ENCODE results near the gene PIGT.

PIGT gene

DNA sequence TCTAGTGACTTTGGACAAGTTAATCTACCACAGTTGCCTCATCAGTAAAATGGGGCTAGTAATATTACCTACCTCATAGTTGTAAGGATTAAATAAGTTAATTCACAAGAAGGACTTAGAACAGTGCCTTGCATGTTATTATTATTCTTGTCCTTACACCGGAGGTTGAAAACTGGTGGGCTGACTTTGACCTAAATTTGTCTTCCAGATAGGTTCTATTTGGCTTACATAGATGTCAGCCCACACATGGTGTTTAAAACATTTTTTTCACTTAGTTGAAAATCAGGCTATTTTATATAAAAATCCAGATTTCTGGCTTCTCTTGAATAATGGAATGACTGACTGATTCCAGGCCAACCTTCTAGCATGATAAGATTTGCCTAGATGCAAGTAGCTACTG, 49.7 kb upstream of the PIGT start:
- ChIA-PET CTCF (interaction anchor here (1.9 to 2.0 kb wide), 2 partner anchors 8 to 47 kb away, joined by 5 to 8 read pairs; no protein-coding TSS in a partner anchor), POLR2A (no interaction called here)
- H3K36me3 ChIP-seq (ENCODE audit: control insufficient read depth in 2 of 2, insufficient read depth in 1 of 2, low read length in 2 of 2), result peaks cover 0 to 40% of the 10 kb centered on the region in 2 experiments; a peak in 1 of 3 replicates
- H3K27ac ChIP-seq (ENCODE audit: extremely low read depth, low read depth, low read length), result no peak overlapping the region
- H3K4me1 ChIP-seq (ENCODE audit: control insufficient read depth, insufficient read depth, low read length), result no peaks in the 10 kb centered on the region; the same call in 1 of the 2 replicates
- TF ChIP-seq REST (tag by site-specific recombination; IDR thresholded peaks at IDR 0.05), result no peak
- no peak for TF ChIP-seq ZSCAN5A (tag by site-specific recombination; IDR thresholded peaks at IDR 0.05)
- TF ChIP-seq BCL11A (tag by site-specific recombination; IDR thresholded peaks at IDR 0.05; ENCODE audit: low read depth), result no peak
- TF ChIP-seq HOXD13 (CRISPR knock-in tag; IDR thresholded peaks at IDR 0.05; ENCODE audit: borderline replicate concordance), result no peak
- TF ChIP-seq KLF7 (tag by site-specific recombination; IDR thresholded peaks at IDR 0.05; ENCODE audit: borderline replicate concordance), result no peak
- TF ChIP-seq ZNF768 (tag by site-specific recombination; IDR thresholded peaks at IDR 0.05), result no peak
- TF ChIP-seq ZNF449 (tag by site-specific recombination; IDR thresholded peaks at IDR 0.05), result no peak
- TF ChIP-seq ZIC2 (tag by site-specific recombination; IDR thresholded peaks at IDR 0.05), result no peak
- H3K4me3 ChIP-seq (ENCODE audit: low read depth, low read length), result no peak overlapping the region
- no peaks in the 10 kb centered on the region for H3K9me3 ChIP-seq (ENCODE audit: control insufficient read depth, insufficient read depth, low read depth, low read length)

DNA sequence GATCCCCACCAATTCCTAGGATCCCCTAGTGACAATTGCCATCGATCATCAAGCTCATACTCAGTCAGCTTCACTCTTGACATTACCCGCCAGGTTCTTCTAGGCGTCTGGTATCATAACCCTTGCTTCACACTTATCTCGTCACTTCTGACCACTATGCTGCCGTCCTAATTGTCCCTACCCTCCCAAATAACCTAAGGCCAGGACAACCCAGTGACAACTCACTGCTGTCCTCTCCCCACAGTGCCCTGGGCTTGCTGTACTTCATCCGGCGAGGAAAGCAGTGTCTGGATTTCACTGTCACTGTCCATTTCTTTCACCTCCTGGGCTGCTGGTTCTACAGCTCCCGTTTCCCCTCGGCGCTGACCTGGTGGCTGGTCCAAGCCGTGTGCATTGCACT, 49.3 kb upstream of the PIGT start:
- Histone ChIP-seq H3K9me3 (ENCODE audit: control insufficient read depth, insufficient read depth, low read depth, low read length) (no peaks in the 10 kb centered on the region), H3K27ac (ENCODE audit: extremely low read depth, low read depth, low read length) (no peak overlapping the region), H3K36me3 (ENCODE audit: control insufficient read depth in 2 of 2, insufficient read depth in 1 of 2, low read length in 2 of 2) (peaks cover 0 to 40% of the 10 kb centered on the region in 2 experiments; a peak in 1 of 3 replicates), H3K4me1 (ENCODE audit: control insufficient read depth, insufficient read depth, low read length) (no peaks in the 10 kb centered on the region; the same call in 1 of the 2 replicates), H3K4me3 (ENCODE audit: low read depth, low read length) (no peak overlapping the region)
- TF ChIP-seq ZNF707 (tag by site-specific recombination; IDR thresholded peaks at IDR 0.05) (no peak), ZNF16 (tag by site-specific recombination; IDR thresholded peaks at IDR 0.05; ENCODE audit: low read depth) (no peak)
- ChIA-PET POLR2A (no interaction called here), CTCF (interaction anchor here (1.1 to 1.9 kb wide), 2 partner anchors 47 to 83 kb away, joined by 3 to 5 read pairs; no protein-coding TSS in a partner anchor)

DNA sequence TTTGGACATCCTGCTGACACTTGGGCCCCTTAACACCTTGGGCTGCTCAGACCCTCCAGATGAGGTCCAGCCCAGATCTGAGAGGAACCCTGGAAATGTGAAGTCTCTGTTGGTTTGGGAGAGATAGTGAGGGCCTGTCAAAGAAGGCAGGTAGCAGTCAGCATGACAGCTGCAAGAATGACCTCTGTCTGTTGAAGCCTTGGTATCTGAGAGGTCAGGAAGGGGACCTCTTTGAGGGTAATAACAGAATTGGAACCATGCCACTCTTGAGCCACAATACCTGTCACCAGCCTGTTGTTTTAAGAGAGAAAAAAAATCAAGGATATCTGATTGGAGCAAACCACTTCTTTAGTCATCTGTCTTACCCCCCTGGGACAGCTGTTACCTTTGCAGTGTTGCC, 48.8 kb upstream of the PIGT start:
- POLR2A ChIA-PET, result no interaction called here
- TF ChIP-seq GLIS1 (tag by site-specific recombination; IDR thresholded peaks at IDR 0.05) (no peak), MZF1 (tag by site-specific recombination; IDR thresholded peaks at IDR 0.05; ENCODE audit: borderline replicate concordance) (no peak), OSR2 (tag by site-specific recombination; IDR thresholded peaks at IDR 0.05) (no peak)
- no peak overlapping the region for H3K27ac ChIP-seq (ENCODE audit: extremely low read depth, low read depth, low read length)
- H3K36me3 ChIP-seq (ENCODE audit: control insufficient read depth in 2 of 2, insufficient read depth in 1 of 2, low read length in 2 of 2), result peaks cover 0 to 40% of the 10 kb centered on the region in 2 experiments; a peak in 1 of 3 replicates
- H3K9me3 ChIP-seq (ENCODE audit: control insufficient read depth, insufficient read depth, low read depth, low read length), result no peaks in the 10 kb centered on the region
- H3K4me3 ChIP-seq (ENCODE audit: low read depth, low read length), result no peak overlapping the region
- H3K4me1 ChIP-seq (ENCODE audit: control insufficient read depth, insufficient read depth, low read length), result no peaks in the 10 kb centered on the region; the same call in 1 of the 2 replicates
- CTCF ChIA-PET, result interaction anchor here (0.8 to 1.1 kb wide), 2 partner anchors 69 to 83 kb away, joined by 3 read pairs; no protein-coding TSS in a partner anchor

Measured in HEK293 (cell line).